K562 (cell line): ENCODE data around the gene WDR31. TPM values are rescaled to one million over a fixed set of nuclear protein-coding genes. Genes with fewer than 3 reads are reported as not detected.

ENCODE experiments used
- ATF1 ChIP-seq, 2 experiments: fragments of 450-650 bp in 1 of 2; IDR thresholded peaks; 2 replicates each; pipeline ENCODE4 v1.6.1; 2016; ENCODE audit warnings: missing compliant biosample characterization in 1 of 2, missing genetic modification characterization in 1 of 2
- BDP1 ChIP-seq: IDR thresholded peaks from 3 replicates; pipeline ENCODE4 v1.6.1; 2011; ENCODE audit not compliant: insufficient read length, insufficient read depth
- C11orf30 ChIP-seq: fragments of 450-650 bp; IDR thresholded peaks from 2 replicates; pipeline ENCODE4 v1.6.1; 2016; ENCODE audit warnings: low read depth, mild to moderate bottlenecking
- CREBBP ChIP-seq: IDR thresholded peaks from one replicate; pipeline ENCODE4 v1.6.1; 2012; ENCODE audit warnings: low read depth, mild to moderate bottlenecking, control low read depth, inconsistent platforms, low read length
- FOXA3 ChIP-seq, 2 experiments: fragments of 450-650 bp in 1 of 2; sonication (generic) in 1 of 2; formaldehyde crosslinking; IDR thresholded peaks in 1 of 2; conservative IDR thresholded peaks in 1 of 2; 2 replicates each; pipeline versions ENCODE4 v1.4.0 to v1.8.0; 2020 to 2022; ENCODE audit warnings: mild to moderate bottlenecking in 2 of 2, missing genetic modification reagents in 1 of 2
- L3MBTL2 ChIP-seq: fragments of 450-650 bp; IDR thresholded peaks from 2 replicates; pipeline ENCODE4 v1.6.1; 2016; ENCODE audit warnings: mild to moderate bottlenecking, moderate library complexity
- NCOA4 ChIP-seq: fragments of 450-650 bp; IDR thresholded peaks from 2 replicates; pipeline ENCODE4 v1.6.1; 2018; ENCODE audit warnings: mild to moderate bottlenecking; ENCODE audit not compliant: partially characterized antibody
- NFRKB ChIP-seq: fragments of 450-650 bp; IDR thresholded peaks from 2 replicates; pipeline ENCODE4 v1.6.1; 2016; ENCODE audit warnings: low read depth
- POU5F1 ChIP-seq: fragments of 150-350 bp; IDR thresholded peaks from 2 replicates; pipeline ENCODE4 v1.6.1; 2014; ENCODE audit warnings: borderline replicate concordance, low read length, low read depth, mild to moderate bottlenecking; ENCODE audit not compliant: partially characterized antibody
- RAD51 ChIP-seq: fragments of 450-650 bp; IDR thresholded peaks from 2 replicates; pipeline ENCODE4 v1.7.1; 2016; ENCODE audit warnings: low read depth, mild to moderate bottlenecking, borderline replicate concordance
- SREBF1 ChIP-seq: fragments of 150-350 bp; IDR thresholded peaks from 2 replicates; pipeline ENCODE4 v1.6.1; 2014; ENCODE audit warnings: antibody characterized with exemption, low read depth, low read length, borderline replicate concordance
- SRF ChIP-seq, 2 experiments: fragments of 250-450, 450-650 bp in 1 of 2; sonication (Bioruptor Pico) in 1 of 2; sonication (generic) in 1 of 2; formaldehyde crosslinking; IDR thresholded peaks; 2 replicates each; pipeline versions ENCODE4 v1.5.0 to v1.5.1; 2020 to 2022; ENCODE audit warnings: mild to moderate bottlenecking in 1 of 2, missing genetic modification reagents in 1 of 2
- SRSF1 ChIP-seq: fragments of 200-400 bp; formaldehyde crosslinking; IDR thresholded peaks from 2 replicates; pipeline ENCODE4 v1.6.1; 2017; ENCODE audit warnings: mild to moderate bottlenecking, low read depth, low read length, moderate library complexity
- STAT5B ChIP-seq: fragments of 250-450 bp; sonication (Bioruptor Pico); IDR thresholded peaks from 2 replicates; pipeline ENCODE4 v1.8.0; 2021; ENCODE audit warnings: mild to moderate bottlenecking, inconsistent platforms
- ZNF717 ChIP-seq: fragments of 250-450 bp; sonication (Bioruptor Pico); IDR thresholded peaks from 2 replicates; pipeline ENCODE4 v1.5.0; 2021
- polyA plus RNA-seq, 8 experiments: library from polyadenylated mRNA; depleted of rRNA in 4 of 8; stranded (reverse) in 5 of 8; unstranded in 3 of 8; fragments of >200 nt; fragmentation: Nextera tagmentation in 2 of 8; fragmentation: Illumina TruSeq in 1 of 8; extraction: Ambion mirVana in 2 of 8; extraction: Trizol in 1 of 8; gene quantifications; 2 replicates each; pipeline versions ENCODE4 v1.2.1 to v1.2.3, GENCODE V29; 2011 to 2014; ENCODE audit warnings: inconsistent platforms in 1 of 8, missing spikeins in 1 of 8
- total RNA-seq, 7 experiments: library from RNA; depleted of rRNA in 6 of 7; stranded (reverse); fragments of >200 nt in 6 of 7; fragmentation: Illumina TruSeq in 2 of 7; extraction: Trizol in 2 of 7; gene quantifications; 2 replicates each; pipeline versions ENCODE4 v1.2.1 to v1.2.3, GENCODE V29; 2011 to 2021; ENCODE audit warnings: low replicate concordance in 1 of 7
- TF ChIP-seq, protein P1 (sequence below), 2 experiments: fragments of 450-650 bp; formaldehyde crosslinking in 1 of 2; IDR thresholded peaks; 2 replicates each; pipeline versions ENCODE4 v1.4.0 to v1.6.1; 2014 to 2020; ENCODE audit warnings: mild to moderate bottlenecking in 2 of 2, borderline replicate concordance in 1 of 2, low read depth in 1 of 2
- TF ChIP-seq, protein P2 (sequence below), 2 experiments: fragments of 450-650 bp; conservative IDR thresholded peaks; 2 replicates each; pipeline ENCODE4 v1.6.1; 2017; ENCODE audit warnings: mild to moderate bottlenecking in 2 of 2, moderate library complexity in 2 of 2

Gene WDR31
- total and polyA plus RNA-seq, 9 of the 15 experiments (the other 6 are each of a cell fraction or from before 2014, with no cell fraction given), result 0.35 to 1.8 (median 0.95) TPM

DNA sequence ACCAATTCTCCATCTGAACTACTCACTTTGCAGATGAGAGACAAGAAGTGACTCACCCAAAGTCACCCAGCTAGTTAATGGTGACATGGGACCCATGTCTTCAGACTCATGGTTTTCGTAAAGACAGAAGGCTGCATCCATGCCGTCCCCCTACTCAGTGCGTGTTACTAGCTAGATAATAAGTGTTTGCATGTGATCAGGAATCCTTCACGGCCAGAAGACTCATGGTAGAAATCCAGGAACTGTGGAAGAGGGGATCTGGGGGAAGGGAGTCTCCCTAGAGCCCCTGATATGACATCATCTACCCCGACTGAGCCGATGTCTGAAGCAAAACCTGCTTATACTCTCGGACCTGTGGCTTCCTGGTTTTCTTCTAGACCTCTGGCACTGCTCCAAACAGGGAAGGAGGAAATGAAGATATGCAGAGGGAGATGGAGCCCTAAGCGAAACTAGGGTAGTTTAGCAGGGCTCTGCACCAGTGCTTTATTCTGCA, 40.2 kb downstream of the WDR31 start (continued):
- TF ChIP-seq, protein P1, sequence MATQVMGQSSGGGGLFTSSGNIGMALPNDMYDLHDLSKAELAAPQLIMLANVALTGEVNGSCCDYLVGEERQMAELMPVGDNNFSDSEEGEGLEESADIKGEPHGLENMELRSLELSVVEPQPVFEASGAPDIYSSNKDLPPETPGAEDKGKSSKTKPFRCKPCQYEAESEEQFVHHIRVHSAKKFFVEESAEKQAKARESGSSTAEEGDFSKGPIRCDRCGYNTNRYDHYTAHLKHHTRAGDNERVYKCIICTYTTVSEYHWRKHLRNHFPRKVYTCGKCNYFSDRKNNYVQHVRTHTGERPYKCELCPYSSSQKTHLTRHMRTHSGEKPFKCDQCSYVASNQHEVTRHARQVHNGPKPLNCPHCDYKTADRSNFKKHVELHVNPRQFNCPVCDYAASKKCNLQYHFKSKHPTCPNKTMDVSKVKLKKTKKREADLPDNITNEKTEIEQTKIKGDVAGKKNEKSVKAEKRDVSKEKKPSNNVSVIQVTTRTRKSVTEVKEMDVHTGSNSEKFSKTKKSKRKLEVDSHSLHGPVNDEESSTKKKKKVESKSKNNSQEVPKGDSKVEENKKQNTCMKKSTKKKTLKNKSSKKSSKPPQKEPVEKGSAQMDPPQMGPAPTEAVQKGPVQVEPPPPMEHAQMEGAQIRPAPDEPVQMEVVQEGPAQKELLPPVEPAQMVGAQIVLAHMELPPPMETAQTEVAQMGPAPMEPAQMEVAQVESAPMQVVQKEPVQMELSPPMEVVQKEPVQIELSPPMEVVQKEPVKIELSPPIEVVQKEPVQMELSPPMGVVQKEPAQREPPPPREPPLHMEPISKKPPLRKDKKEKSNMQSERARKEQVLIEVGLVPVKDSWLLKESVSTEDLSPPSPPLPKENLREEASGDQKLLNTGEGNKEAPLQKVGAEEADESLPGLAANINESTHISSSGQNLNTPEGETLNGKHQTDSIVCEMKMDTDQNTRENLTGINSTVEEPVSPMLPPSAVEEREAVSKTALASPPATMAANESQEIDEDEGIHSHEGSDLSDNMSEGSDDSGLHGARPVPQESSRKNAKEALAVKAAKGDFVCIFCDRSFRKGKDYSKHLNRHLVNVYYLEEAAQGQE (IDR thresholded peaks at IDR 0.05; ENCODE audit: borderline replicate concordance), result no peak
- TF ChIP-seq, protein P1 (CRISPR knock-in tag; IDR thresholded peaks at IDR 0.05; ENCODE audit: low read depth), result no peak
- TF ChIP-seq NFRKB (no peak), SRSF1 (no peak), ZNF717 (CRISPR knock-in tag) (no peak), POU5F1 (no peak), SREBF1 (no peak), ATF1 (CRISPR knock-in tag; IDR thresholded peaks at IDR 0.05) (no peak), ATF1 (tag; IDR thresholded peaks at IDR 0.05) (peak; percentile 35; the same call in 1 of the 2 replicates), FOXA3 (CRISPR knock-in tag; conservative IDR thresholded peaks at IDR 0.05 in 1 of 2, IDR thresholded peaks at IDR 0.05 in 1 of 2) (no peak), L3MBTL2 (0 out of 2 replicates have a peak, but pooled peaks have one; percentile 13), C11orf30 (no peak), BDP1 (no peak), NCOA4 (no peak), RAD51 (no peak), CREBBP (no peak), SRF (CRISPR knock-in tag; IDR thresholded peaks at IDR 0.05) (no peak), STAT5B (CRISPR knock-in tag) (no peak)
- TF ChIP-seq, protein P2, sequence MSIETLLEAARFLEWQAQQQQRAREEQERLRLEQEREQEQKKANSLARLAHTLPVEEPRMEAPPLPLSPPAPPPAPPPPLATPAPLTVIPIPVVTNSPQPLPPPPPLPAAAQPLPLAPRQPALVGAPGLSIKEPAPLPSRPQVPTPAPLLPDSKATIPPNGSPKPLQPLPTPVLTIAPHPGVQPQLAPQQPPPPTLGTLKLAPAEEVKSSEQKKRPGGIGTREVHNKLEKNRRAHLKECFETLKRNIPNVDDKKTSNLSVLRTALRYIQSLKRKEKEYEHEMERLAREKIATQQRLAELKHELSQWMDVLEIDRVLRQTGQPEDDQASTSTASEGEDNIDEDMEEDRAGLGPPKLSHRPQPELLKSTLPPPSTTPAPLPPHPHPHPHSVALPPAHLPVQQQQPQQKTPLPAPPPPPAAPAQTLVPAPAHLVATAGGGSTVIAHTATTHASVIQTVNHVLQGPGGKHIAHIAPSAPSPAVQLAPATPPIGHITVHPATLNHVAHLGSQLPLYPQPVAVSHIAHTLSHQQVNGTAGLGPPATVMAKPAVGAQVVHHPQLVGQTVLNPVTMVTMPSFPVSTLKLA (conservative IDR thresholded peaks at IDR 0.05), result peak in 1 of 2 experiments; percentile 48; a peak in 1 of 4 replicates
